HG03520 (cell line): ENCODE data around the gene PIAS4.

Source experiments
- ATAC-seq: cut with Tn5 transposase; IDR thresholded peaks from one replicate; pipeline ENCODE4 v1.9.1; 2021; ENCODE audit warnings: mild to moderate bottlenecking, moderate library complexity; ENCODE audit not compliant: unreplicated experiment

Gene PIAS4

DNA sequence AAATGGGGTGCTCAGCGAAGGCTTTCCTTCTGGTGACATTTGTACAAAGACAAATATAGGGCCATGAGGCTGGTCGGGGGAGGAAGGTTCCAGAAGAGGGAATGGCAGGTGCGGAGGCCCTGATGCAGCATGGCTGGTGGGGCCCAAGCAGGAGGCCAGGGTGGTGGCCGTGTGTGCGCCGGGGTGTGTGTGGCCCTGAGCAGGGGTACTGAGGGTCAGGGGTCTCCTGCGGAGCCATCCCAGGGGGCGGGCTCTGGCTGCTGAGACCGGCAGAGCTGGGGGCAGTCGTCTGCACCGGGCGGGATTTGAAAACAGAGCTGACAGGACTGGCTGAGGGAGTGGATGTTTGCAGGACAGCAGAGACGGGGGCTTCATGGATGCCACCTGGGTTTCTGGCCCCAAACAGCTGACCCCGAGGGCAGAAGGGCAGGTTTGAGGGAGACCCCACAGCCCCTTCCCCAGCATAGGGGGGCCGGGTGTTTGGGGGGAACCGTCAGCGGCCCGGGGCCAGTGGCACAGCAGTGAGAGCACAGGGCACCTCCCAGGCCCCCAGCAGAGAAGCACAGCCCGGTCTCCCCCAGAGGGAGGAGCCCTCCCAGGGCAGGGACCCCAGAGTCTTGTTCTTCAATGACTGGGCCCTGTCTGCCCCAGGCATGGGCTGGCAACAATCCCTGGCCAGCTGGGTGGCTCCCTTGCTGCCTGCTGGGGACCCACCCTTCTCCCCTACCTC, 11.4 kb downstream of the PIAS4 start:
- ATAC-seq: no peak

- no peak for ATAC-seq
These were observed 12.0 kb downstream of the PIAS4 start for GRCh38 chr19:4019578-4019977.

DNA sequence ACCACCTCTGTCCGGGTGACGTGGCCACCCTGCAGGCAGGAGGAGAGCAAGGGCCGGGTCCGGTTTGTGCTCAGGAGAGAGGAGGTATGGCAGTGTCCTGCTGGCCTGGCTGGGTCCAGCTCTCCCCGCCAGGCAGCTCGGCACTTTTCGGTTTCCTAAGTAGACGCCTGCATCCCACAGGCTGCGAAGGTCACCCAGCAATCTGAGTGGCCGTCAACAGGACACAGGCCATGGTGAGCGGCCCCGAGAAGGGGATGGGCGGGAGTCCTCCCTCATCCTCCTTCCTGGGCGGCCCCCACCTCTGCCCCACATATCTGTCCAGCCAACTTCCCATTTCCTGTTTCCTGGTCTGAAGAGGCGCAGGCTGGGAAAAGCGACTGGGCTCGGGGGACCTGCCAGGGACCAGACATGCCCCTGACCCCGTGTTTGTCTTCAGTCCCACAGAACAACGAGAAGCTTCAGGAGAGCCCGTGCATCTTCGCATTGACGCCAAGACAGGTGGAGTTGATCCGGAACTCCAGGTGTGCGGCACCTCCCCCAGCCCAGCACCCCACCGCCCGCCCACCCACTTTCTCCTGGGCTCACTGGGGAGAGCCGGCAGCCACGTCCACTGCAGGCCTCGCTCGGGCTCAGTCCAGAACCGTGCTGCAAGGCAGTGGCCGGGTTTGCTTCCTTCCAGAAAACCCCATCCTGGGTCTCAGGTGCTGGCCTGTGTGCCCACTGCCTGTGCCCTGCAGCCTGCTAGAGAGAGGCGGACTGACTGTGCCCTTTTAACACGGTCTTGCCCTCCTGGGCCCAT, 16.3 kb downstream of the PIAS4 start:
- no peak for ATAC-seq

GRCh38 chr19:4025317-4025716, 17.8 kb downstream of the PIAS4 start:
- ATAC-seq: no peak

GRCh38 chr19:4027146-4027545, 19.6 kb downstream of the PIAS4 start:
- ATAC-seq: no peak

- ATAC-seq: no peak
These were observed 21.1 kb downstream of the PIAS4 start for GRCh38 chr19:4028334-4029246.

- no peak for ATAC-seq
These were observed 21.7 kb downstream of the PIAS4 start for GRCh38 chr19:4029247-4029614.

DNA sequence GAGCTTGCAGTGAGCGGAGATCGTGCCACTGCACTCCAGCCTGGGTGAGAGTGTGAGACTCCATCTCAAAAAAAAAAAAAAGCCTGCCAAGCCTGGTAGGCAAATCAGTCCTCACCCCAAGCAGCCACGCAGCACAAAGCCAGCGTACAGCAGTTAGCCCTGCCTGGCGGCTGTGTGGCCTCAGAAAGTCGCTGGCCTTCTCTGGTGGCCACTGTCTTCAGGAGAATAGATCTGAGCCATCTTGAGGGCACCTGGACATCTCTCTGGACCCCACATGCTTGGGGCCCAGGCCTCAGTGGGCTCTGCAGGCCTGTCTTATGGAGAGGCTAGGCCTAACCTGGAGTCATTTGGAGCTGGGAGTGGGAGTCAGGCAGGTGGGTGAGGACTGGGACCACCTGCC, 23.0 kb downstream of the PIAS4 start:
- ATAC-seq: no peak

DNA sequence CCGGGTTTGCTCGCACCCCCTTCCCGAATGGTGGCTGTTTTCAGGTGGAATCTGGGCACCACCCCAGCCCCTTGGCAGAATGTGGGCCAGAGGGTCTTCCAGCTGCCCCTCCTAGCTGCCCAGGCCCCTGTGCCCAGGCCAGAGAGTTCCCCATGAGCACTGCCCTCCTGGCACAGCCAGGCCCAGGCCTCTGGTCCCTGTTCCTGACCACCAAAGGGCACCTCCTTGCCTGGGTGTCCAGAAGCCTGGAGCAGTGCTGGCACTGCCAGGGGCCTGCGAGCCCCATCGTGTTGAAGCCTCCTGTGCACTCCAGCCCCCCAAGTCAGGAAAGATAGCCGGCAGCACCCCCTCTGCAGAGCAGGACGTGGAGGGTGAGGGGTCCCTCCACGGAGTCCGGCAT, 23.4 kb downstream of the PIAS4 start:
- ATAC-seq: no peak

DNA sequence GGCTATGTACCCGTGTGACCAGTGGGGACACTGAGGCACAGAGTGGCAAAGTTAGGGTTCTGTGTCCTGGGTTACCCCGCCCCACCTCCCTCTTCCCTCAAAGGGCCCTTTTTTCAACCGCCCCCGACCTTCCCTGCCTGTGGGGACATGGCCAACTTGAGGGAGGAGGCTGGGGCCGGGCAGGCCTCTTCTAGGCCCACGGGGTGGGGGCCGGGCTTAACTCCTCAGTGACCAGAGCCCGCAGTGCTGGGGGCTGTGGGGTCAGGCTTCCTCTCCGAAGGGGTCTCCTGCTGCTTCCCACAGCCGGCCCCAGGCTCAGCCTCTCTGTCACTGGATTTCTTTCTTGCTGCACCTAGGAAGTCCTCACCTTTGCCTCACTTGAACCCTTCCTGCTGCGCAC, 23.9 kb downstream of the PIAS4 start:
- no peak for ATAC-seq

GRCh38 chr19:4032436-4032835, 24.9 kb downstream of the PIAS4 start:
- no peak for ATAC-seq

- no peak for ATAC-seq
These were observed 25.8 kb downstream of the PIAS4 start for GRCh38 chr19:4033028-4033956.

DNA sequence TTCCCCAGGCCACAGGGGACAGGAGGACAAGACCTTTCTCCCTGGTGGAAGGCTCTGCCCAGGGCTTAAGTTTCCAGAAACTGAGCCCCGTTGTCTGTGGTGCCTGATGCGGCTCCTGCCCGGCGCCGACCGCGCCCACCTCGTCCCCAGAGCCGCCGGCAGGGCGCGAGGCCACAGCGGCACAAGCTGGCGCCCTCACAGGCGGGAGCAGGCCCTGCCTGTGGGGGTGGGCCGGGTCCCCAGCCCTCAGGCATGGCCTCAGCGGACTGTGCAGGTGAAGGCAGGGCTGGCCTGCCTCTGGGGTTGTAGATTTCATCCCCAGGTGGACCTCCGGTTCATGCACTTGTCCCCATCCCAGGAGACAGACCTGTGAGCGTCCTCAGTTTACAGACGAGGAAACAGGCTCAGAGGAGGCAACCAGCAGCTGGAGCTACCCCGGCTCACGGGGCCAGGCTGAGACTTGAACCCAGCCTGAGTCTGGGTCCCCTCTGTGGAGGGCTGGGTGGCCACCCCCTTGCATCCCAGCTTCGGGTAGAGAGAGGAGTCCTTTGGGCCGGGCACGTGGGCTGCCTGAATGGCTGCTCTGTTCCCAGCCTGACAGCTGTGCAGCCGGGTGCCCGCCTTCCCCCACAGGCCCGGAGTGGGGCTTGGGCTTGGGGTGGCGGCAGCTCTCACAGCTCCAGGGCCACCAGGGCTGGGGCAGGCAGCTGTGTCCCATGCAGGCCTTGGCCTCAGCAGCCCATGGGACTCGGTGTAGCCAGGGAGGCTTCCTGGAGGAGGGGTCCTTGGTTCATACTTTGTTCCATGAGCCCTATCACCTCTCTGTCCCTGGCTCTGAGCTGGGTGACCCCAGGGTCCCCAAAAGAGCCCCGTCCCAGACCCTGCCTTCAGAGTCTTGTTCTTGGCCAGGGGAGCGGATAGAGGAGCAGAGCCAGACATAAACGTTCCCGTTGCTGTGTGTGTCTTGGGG, 26.8 kb downstream of the PIAS4 start:
- ATAC-seq: no peak

DNA sequence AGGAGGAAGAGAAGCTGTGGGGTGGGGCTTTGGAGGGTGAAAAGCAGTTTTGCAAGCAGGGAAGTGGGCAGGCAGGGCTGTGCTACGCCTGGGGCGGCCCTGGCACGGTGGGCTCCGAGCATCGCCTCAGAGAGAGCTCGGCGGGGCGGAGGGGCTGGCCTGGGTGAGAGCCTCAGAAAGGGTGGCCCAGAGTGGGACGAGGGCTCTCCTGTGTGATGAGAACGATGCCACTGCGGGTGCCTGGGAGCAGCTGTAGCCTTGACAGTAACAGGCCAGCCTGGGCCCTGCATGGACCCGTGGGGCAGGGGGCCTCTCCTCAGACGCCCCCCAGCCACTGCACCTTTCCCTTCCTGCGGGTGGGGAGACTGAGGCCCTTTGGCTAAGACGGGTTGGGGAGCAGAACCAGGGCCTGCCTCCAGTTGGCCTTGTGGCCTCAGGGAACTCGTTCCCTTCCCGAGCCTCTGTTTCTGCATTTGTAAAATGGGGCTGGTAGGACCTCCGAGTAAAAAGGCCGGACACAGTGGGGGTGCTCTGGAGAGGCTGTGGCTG, 27.6 kb downstream of the PIAS4 start:
- no peak for ATAC-seq

DNA sequence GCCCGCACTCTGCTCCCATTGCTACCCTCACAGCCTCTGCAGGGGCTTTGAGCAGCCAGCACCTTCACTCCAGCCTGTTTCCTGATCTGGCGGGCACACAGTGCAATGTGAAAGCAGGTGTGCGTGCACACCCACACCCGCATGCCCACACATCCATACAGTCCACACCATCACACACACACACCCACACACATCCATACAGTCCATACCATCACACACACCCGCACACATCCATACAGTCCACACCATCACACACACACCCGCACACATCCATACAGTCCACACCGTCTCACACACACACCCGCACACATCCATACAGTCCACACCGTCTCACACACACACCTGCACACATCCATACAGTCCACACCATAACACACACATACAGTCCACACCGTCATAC, 28.0 kb downstream of the PIAS4 start:
- ATAC-seq: no peak

DNA sequence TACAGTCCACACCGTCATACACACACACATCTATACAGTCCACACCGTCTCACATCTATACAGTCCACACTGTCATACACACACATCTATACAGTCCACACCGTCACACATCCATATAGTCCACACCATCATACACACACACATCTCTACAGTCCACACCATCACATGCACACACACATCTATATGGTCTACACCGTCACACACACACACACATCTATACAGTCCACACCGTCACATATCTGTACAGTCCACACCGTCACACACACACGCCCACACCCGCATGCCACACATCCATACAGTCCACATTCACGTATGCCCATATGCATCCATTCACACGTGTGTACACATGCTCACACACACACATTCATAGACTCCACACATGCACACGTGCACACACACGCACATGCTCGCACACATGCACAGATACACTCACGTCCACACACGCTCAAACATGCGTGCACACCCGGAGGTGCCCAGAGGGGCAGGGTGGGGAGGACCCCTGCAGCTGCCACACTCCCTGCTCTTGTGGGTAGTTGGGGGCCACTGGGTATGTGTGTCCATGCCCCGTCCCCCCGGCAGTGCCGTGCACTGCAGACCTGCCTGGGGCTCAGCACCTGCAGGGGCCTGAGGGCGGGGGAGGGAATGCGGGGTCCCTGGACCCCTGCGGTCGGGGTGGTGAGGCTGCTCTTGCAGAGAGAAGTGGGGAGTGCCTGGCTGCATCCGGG, 29.2 kb downstream of the PIAS4 start:
- ATAC-seq: no peak

DNA sequence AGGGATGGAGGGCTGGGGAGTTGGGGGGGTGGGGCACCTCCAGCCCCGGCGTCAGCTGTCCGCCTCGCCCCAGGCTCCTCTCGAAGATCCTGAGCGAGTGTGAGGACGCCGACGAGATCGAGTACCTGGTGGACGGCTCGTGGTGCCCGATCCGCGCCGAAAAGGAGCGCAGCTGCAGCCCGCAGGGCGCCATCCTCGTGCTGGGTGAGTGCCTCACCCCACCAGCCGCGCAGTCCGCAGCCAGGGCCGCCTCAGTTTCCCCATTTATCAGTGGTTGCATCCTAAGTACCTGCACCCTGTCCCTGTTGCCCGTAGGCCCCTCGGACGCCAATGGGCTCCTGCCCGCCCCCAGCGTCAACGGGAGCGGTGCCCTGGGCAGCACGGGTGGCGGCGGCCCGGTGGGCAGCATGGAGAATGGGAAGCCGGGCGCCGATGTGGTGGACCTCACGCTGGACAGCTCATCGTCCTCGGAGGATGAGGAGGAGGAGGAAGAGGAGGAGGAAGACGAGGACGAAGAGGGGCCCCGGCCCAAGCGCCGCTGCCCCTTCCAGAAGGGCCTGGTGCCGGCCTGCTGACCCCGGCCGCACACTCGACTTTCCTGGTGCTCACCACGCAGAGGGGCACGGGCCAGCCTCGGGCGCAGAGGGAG, 29.9 kb downstream of the PIAS4 start:
- ATAC-seq: no peak

GRCh38 chr19:4038057-4038456, 30.5 kb downstream of the PIAS4 start:
- ATAC-seq: no peak
